ENCODE data around the gene PRX. TPM values are rescaled to one million over a fixed set of nuclear protein-coding genes. Genes with fewer than 3 reads are reported as not detected.

Gene PRX
- total and polyA plus RNA-seq, 2 of the 13 experiments (the other 11 are each of a cell fraction or from before 2014, with no cell fraction given) = 0.66 TPM

GRCh38 chr19:40433391-40434216, 20.4 kb upstream of the PRX start (continued):
- TF ChIP-seq THAP9 (CRISPR knock-in tag; IDR thresholded peaks at IDR 0.05; ENCODE audit: borderline replicate concordance) = no peak
- TF ChIP-seq REST (IDR thresholded peaks at IDR 0.05; ENCODE audit: borderline replicate concordance in 1 of 2, low read depth in 1 of 2, low read length in 2 of 2) = no peak
- TF ChIP-seq ELF3 (CRISPR knock-in tag; IDR thresholded peaks at IDR 0.05) = 0 out of 2 replicates have a peak, but pooled peaks have one; percentile 38
- TF ChIP-seq KDM5A (IDR thresholded peaks at IDR 0.05; ENCODE audit: borderline replicate concordance, low read length) = no peak
- TF ChIP-seq MXD4 (CRISPR knock-in tag; IDR thresholded peaks at IDR 0.05) = peak; percentile 21; the same call in 1 of the 2 replicates
- TF ChIP-seq SRY (CRISPR knock-in tag; IDR thresholded peaks at IDR 0.05) = no peak
- TF ChIP-seq NFYB (CRISPR knock-in tag; IDR thresholded peaks at IDR 0.05) = no peak
- peak; percentile 37; the same call in 1 of the 2 replicates for TF ChIP-seq ZNF430 (CRISPR knock-in tag; IDR thresholded peaks at IDR 0.05)
- TF ChIP-seq GATAD2A (CRISPR knock-in tag; IDR thresholded peaks at IDR 0.05) = peak; percentile 30; the same call in 1 of the 2 replicates
- no peak for TF ChIP-seq ZNF292 (CRISPR knock-in tag; IDR thresholded peaks at IDR 0.05; ENCODE audit: borderline replicate concordance, low read depth)
- TF ChIP-seq ZBTB2 (CRISPR knock-in tag; IDR thresholded peaks at IDR 0.05; ENCODE audit: low read depth) = peak; percentile 77; the same call in 1 of the 2 replicates
- no peak for TF ChIP-seq TCF12 (IDR thresholded peaks at IDR 0.05)
- 0 out of 2 replicates have a peak, but pooled peaks have one; percentile 35 for TF ChIP-seq TCF12 (CRISPR knock-in tag; IDR thresholded peaks at IDR 0.05)
- TF ChIP-seq ZNF772 (CRISPR knock-in tag; IDR thresholded peaks at IDR 0.05) = peak; percentile 43
- TF ChIP-seq POLR2AphosphoS5 (IDR thresholded peaks at IDR 0.05; ENCODE audit: low read depth, low read length) = peak; percentile 50
- TF ChIP-seq FOXA3 (CRISPR knock-in tag; IDR thresholded peaks at IDR 0.05) = 0 out of 2 replicates have a peak, but pooled peaks have one; percentile 6
- TF ChIP-seq ZNF256 (CRISPR knock-in tag; conservative IDR thresholded peaks at IDR 0.05) = no peak
- TF ChIP-seq ZNF747 (CRISPR knock-in tag; IDR thresholded peaks at IDR 0.05; ENCODE audit: borderline replicate concordance) = peak; percentile 54; the same call in 1 of the 2 replicates
- peak; percentile 76 for TF ChIP-seq THAP7 (CRISPR knock-in tag; IDR thresholded peaks at IDR 0.05)

All from HepG2 (cell line).